HEK293 (cell line): ENCODE measurements around the gene RAMP1.

Experiments
- CTCF ChIA-PET: fragments of 350-600 bp; formaldehyde crosslinking; extraction: SDS; loops from one replicate; lab custom pipeline; 2021; ENCODE audit warnings: antibody characterized with exemption; lab: Yijun Ruan, JAX
- POLR2A ChIA-PET: fragments of 300-600 bp; formaldehyde crosslinking; extraction: SDS; loops from one replicate; lab custom pipeline; 2020; ENCODE audit warnings: antibody characterized with exemption, inconsistent platforms; lab: Yijun Ruan, JAX
- H3K27ac ChIP-seq: fragments of 200-500 bp; sonication (Bioruptor generic); 2 replicates; pipeline ENCODE4 v1.5.1; 2014; ENCODE audit warnings: low read depth, low read length, control low read depth, inconsistent platforms; ENCODE audit errors: extremely low read depth
- H3K36me3 ChIP-seq, 2 experiments: fragments of 200-500 bp in 1 of 2; sonication (Bioruptor generic) in 1 of 2; 1 replicate in 1 of 2; 2 replicates in 1 of 2; pipeline ENCODE4 v1.5.1; 2014 to 2017; ENCODE audit warnings: inconsistent platforms in 2 of 2, low read length in 2 of 2; ENCODE audit not compliant: control insufficient read depth in 2 of 2, insufficient read depth in 1 of 2
- H3K4me1 ChIP-seq: fragments of 200-500 bp; sonication (Bioruptor generic); 2 replicates; pipeline ENCODE4 v1.5.1; 2014; ENCODE audit warnings: mild to moderate bottlenecking, low read length, inconsistent platforms; ENCODE audit not compliant: control insufficient read depth, insufficient read depth
- H3K4me3 ChIP-seq: 2 replicates; pipeline ENCODE4 v1.5.1; 2011; ENCODE audit warnings: low read depth, mild to moderate bottlenecking, control low read depth, low read length, moderate library complexity
- H3K9me3 ChIP-seq: fragments of 200-500 bp; sonication (Bioruptor generic); 2 replicates; pipeline ENCODE4 v1.5.1; 2014; ENCODE audit warnings: low read depth, low read length, inconsistent platforms; ENCODE audit not compliant: control insufficient read depth, insufficient read depth
- BCL11B ChIP-seq: fragments of 450-650 bp; formaldehyde crosslinking; IDR thresholded peaks from 2 replicates; pipeline ENCODE4 v1.5.1; 2016; ENCODE audit warnings: low read depth, missing biosample characterization, missing genetic modification characterization
- EGR2 ChIP-seq: fragments of 450-650 bp; formaldehyde crosslinking; IDR thresholded peaks from 2 replicates; pipeline ENCODE4 v1.5.1; 2016; ENCODE audit warnings: low read depth, missing biosample characterization, missing genetic modification characterization
- GLI4 ChIP-seq: fragments of 450-650 bp; formaldehyde crosslinking; IDR thresholded peaks from 2 replicates; pipeline ENCODE4 v1.5.1; 2016; ENCODE audit warnings: missing biosample characterization, missing genetic modification characterization
- IKZF3 ChIP-seq: fragments of 450-650 bp; IDR thresholded peaks from 2 replicates; pipeline ENCODE4 v1.5.0; 2018; ENCODE audit warnings: missing biosample characterization, mild to moderate bottlenecking, missing genetic modification characterization, moderate library complexity
- PRDM1 ChIP-seq: fragments of 450-650 bp; formaldehyde crosslinking; IDR thresholded peaks from 2 replicates; pipeline ENCODE4; 2016; ENCODE audit warnings: missing biosample characterization, missing genetic modification characterization
- REPIN1 ChIP-seq: fragments of 450-650 bp; formaldehyde crosslinking; IDR thresholded peaks from 2 replicates; pipeline ENCODE4 v1.5.1; 2017; ENCODE audit warnings: missing biosample characterization, missing genetic modification characterization, low read depth
- SCRT2 ChIP-seq: fragments of 450-650 bp; formaldehyde crosslinking; IDR thresholded peaks from 2 replicates; pipeline ENCODE4 v1.5.1; 2016; ENCODE audit warnings: missing biosample characterization, missing genetic modification characterization
- WT1 ChIP-seq: fragments of 450-650 bp; formaldehyde crosslinking; IDR thresholded peaks from 2 replicates; pipeline ENCODE4 v1.5.1; 2016; ENCODE audit warnings: missing biosample characterization, missing genetic modification characterization
- ZBTB11 ChIP-seq: fragments of 450-650 bp; formaldehyde crosslinking; conservative IDR thresholded peaks from 2 replicates; pipeline ENCODE4 v1.5.1; 2016; ENCODE audit warnings: low read depth, missing biosample characterization, missing genetic modification characterization
- ZEB2 ChIP-seq: fragments of 450-650 bp; formaldehyde crosslinking; IDR thresholded peaks from 2 replicates; pipeline ENCODE4 v1.5.1; 2016; ENCODE audit warnings: missing biosample characterization, missing genetic modification characterization
- ZNF214 ChIP-seq: fragments of 450-650 bp; formaldehyde crosslinking; IDR thresholded peaks from 2 replicates; pipeline ENCODE4 v1.5.1; 2017; ENCODE audit warnings: missing biosample characterization, mild to moderate bottlenecking, missing genetic modification characterization, borderline replicate concordance
- ZNF24 ChIP-seq: fragments of 450-650 bp; formaldehyde crosslinking; IDR thresholded peaks from 2 replicates; pipeline ENCODE4 v1.5.1; 2016; ENCODE audit warnings: missing biosample characterization, missing genetic modification characterization
- ZNF302 ChIP-seq: fragments of 450-650 bp; formaldehyde crosslinking; IDR thresholded peaks from 2 replicates; pipeline ENCODE4 v1.5.1; 2016; ENCODE audit warnings: missing biosample characterization, missing genetic modification characterization, low read depth
- ZNF600 ChIP-seq: fragments of 450-650 bp; formaldehyde crosslinking; IDR thresholded peaks from 2 replicates; pipeline ENCODE4 v1.5.1; 2016; ENCODE audit warnings: missing biosample characterization, missing genetic modification characterization
- ZNF610 ChIP-seq: fragments of 450-650 bp; formaldehyde crosslinking; IDR thresholded peaks from 2 replicates; pipeline ENCODE4 v1.5.1; 2016; ENCODE audit warnings: missing biosample characterization, missing genetic modification characterization, borderline replicate concordance
- ZNF629 ChIP-seq: fragments of 450-650 bp; formaldehyde crosslinking; IDR thresholded peaks from 2 replicates; pipeline ENCODE4 v1.5.1; 2017; ENCODE audit warnings: missing biosample characterization, missing genetic modification characterization
- ZNF639 ChIP-seq: fragments of 450-650 bp; formaldehyde crosslinking; IDR thresholded peaks from 2 replicates; pipeline ENCODE4 v1.5.1; 2016; ENCODE audit warnings: missing biosample characterization, missing genetic modification characterization
- ZNF747 ChIP-seq: fragments of 450-650 bp; formaldehyde crosslinking; IDR thresholded peaks from 2 replicates; pipeline ENCODE4 v1.5.1; 2016; ENCODE audit warnings: missing biosample characterization, missing genetic modification characterization
- ZNF76 ChIP-seq: fragments of 450-650 bp; formaldehyde crosslinking; IDR thresholded peaks from 2 replicates; pipeline ENCODE4; 2016; ENCODE audit warnings: low read depth, missing biosample characterization, missing genetic modification characterization, borderline replicate concordance
- ZNF777 ChIP-seq: fragments of 450-650 bp; formaldehyde crosslinking; IDR thresholded peaks from 2 replicates; pipeline ENCODE4 v1.5.1; 2017; ENCODE audit warnings: missing biosample characterization, missing genetic modification characterization, borderline replicate concordance
- ZSCAN23 ChIP-seq: fragments of 450-650 bp; formaldehyde crosslinking; IDR thresholded peaks from 2 replicates; pipeline ENCODE4 v1.5.1; 2016; ENCODE audit warnings: missing biosample characterization, missing genetic modification characterization
- TF ChIP-seq, protein P1 (sequence below): sonication (generic); formaldehyde crosslinking; IDR thresholded peaks from 2 replicates; pipeline ENCODE4 v1.8.1; 2022; ENCODE audit warnings: mild to moderate bottlenecking, moderate library complexity, missing genetic modification reagents

Gene RAMP1

GRCh38 chr2:237886685-237887481 is 27.5 kb downstream of the RAMP1 start (continued):
- TF ChIP-seq GLI4 (tag by site-specific recombination) (no peak), ZNF76 (tag by site-specific recombination) (no peak), ZNF24 (tag by site-specific recombination) (no peak), ZNF747 (tag by site-specific recombination) (no peak)

DNA sequence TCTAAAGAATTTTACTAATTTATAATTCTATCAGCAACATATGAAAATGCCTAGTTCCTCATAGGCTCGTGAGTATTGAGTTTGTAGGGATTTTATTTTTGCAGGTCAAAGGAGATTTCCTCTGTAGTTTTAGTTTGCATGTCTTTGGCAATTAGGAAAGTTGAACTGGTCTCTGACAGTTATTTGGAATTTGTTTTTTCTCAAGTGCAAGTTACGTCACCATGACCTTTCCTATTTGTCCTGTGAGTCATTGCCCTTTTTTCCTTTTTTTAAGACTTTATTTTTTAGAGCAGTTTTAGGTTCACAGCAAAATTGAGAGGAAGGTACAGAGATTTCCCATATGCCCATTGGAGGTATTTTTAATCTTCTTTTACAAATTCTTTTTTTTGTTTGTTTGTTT is 29.0 kb downstream of the RAMP1 start:
- H3K36me3 ChIP-seq, result no peaks in the 10 kb centered on the region
- CTCF ChIA-PET, result no interaction called here
- H3K4me3 ChIP-seq, result no peak overlapping the region
- 0 out of 2 replicates have a peak, but pooled peaks cover 1% of the 10 kb centered on the region for H3K4me1 ChIP-seq
- POLR2A ChIA-PET, result no interaction called here
- H3K27ac ChIP-seq, result no peak overlapping the region
- TF ChIP-seq ZSCAN23 (tag by site-specific recombination) (no peak), ZBTB11 (tag by site-specific recombination) (no peak), ZNF610 (no peak), REPIN1 (tag by site-specific recombination) (no peak), ZNF777 (no peak), SCRT2 (tag by site-specific recombination) (no peak), EGR2 (no peak), ZNF214 (tag by site-specific recombination) (no peak), WT1 (tag by site-specific recombination) (no peak), BCL11B (tag by site-specific recombination) (no peak), PRDM1 (tag by site-specific recombination) (no peak), ZEB2 (tag by site-specific recombination) (no peak)
- TF ChIP-seq, protein P1, sequence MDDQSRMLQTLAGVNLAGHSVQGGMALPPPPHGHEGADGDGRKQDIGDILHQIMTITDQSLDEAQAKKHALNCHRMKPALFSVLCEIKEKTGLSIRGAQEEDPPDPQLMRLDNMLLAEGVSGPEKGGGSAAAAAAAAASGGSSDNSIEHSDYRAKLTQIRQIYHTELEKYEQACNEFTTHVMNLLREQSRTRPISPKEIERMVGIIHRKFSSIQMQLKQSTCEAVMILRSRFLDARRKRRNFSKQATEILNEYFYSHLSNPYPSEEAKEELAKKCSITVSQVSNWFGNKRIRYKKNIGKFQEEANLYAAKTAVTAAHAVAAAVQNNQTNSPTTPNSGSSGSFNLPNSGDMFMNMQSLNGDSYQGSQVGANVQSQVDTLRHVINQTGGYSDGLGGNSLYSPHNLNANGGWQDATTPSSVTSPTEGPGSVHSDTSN (CRISPR knock-in tag), result no peak
- H3K9me3 ChIP-seq, result no peaks in the 10 kb centered on the region

GRCh38 chr2:237889016-237889415 is 29.6 kb downstream of the RAMP1 start:
- Histone ChIP-seq H3K9me3 (no peaks in the 10 kb centered on the region), H3K4me1 (0 out of 2 replicates have a peak, but pooled peaks cover 2% of the 10 kb centered on the region), H3K36me3 (no peaks in the 10 kb centered on the region), H3K27ac (no peak overlapping the region), H3K4me3 (no peak overlapping the region)
- ChIA-PET POLR2A (no interaction called here), CTCF (interaction anchor here (0.7 kb wide), 1 partner anchor 22 kb away, joined by 3 read pairs; no protein-coding TSS in a partner anchor)
- TF ChIP-seq ZNF639 (tag by site-specific recombination) (no peak), ZNF302 (no peak), ZNF629 (tag by site-specific recombination) (no peak), ZNF600 (tag by site-specific recombination) (no peak), IKZF3 (tag by site-specific recombination) (no peak)
